ENCODE results near the gene INSYN1. TPM values are rescaled to one million over a fixed set of nuclear protein-coding genes. Genes with fewer than 3 reads are reported as not detected.
"Not testable (repeated sequence)": the region's sequence is repeated elsewhere in the genome, so short reads cannot be mapped to it uniquely, and the experiment has no call there.

The INSYN1 gene
- total RNA-seq, 1 donor from 2014 or later: under 0.01 TPM

DNA sequence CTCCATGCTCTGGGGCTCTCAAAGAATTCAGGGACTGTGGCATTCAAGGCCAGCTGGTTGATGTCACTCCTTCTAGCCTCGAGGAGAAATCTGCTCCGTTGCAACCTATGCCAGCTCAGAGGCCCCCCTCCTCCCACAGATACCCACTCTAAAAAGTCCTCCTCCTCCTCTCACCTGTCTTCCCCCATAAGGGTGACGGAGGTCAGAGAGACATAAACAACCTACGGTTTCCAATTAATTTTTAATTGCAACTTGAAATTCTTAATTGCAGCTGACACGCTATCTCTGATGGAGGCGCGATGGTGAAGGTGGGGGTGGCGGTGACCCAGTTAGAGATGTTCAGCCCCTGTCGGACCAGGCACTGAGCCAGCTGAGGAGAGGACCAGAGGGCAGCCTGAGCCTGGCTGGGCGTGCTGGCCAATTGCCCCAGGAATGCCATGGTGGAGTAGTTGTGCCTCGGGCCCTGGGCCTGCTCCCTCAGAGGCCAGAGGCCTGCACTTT lies 43.2 kb upstream of the INSYN1 start:
- no peak overlapping the region for H3K4me3 ChIP-seq (ENCODE audit: low read depth, low read length)
- TF ChIP-seq CTCF (conservative IDR thresholded peaks at IDR 0.05; ENCODE audit: low read depth, low read length): no peak
- DNase-seq (ENCODE audit: low read depth): no peak

DNA sequence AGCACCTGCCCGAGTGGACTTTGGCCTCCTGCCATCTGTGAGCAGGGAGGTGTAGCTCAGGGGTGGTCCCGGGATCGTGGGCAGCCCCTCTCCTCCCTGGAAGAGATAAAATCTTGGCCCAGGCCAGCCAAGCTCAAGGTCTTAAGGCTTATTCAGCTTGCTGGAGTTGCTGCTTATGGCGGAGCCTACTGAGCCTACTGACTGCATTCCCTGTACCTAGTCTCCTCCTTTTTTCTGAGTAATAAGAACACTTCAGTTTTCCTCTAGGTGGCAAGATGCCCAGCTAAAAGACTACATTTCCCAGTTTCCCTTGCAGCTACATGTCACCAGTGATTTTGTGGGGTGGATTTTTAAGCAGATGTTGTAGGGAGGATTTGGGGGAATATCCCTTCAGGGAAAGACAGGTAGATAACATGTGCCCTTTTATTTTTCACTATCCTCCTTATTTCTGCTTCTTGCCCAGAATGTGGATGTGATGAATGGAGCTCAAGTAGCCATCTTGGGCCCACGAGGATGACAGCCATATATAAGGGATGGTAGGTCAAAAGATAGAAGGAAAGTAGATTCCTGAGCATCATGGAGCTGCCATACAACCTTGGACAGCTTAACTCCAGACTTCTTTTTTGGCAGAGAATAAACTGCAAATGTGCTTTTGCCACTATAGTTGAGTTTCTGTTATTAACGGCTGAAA lies 41.4 kb upstream of the INSYN1 start:
- DNase-seq (ENCODE audit: low read depth): no peak
- no peak overlapping the region for H3K4me3 ChIP-seq (ENCODE audit: low read depth, low read length)
- no peak for TF ChIP-seq CTCF (conservative IDR thresholded peaks at IDR 0.05; ENCODE audit: low read depth, low read length)

GRCh38 chr15:73792899-73793541 lies 39.9 kb upstream of the INSYN1 start:
- not testable (repeated sequence) for H3K4me3 ChIP-seq (ENCODE audit: low read depth, low read length); DNase-seq (ENCODE audit: low read depth)

- no peak for TF ChIP-seq CTCF (conservative IDR thresholded peaks at IDR 0.05; ENCODE audit: low read depth, low read length)
- no peak overlapping the region for H3K4me3 ChIP-seq (ENCODE audit: low read depth, low read length)
- DNase-seq (ENCODE audit: low read depth): no peak
These were observed 39.3 kb upstream of the INSYN1 start for GRCh38 chr15:73792415-73792814.

DNA sequence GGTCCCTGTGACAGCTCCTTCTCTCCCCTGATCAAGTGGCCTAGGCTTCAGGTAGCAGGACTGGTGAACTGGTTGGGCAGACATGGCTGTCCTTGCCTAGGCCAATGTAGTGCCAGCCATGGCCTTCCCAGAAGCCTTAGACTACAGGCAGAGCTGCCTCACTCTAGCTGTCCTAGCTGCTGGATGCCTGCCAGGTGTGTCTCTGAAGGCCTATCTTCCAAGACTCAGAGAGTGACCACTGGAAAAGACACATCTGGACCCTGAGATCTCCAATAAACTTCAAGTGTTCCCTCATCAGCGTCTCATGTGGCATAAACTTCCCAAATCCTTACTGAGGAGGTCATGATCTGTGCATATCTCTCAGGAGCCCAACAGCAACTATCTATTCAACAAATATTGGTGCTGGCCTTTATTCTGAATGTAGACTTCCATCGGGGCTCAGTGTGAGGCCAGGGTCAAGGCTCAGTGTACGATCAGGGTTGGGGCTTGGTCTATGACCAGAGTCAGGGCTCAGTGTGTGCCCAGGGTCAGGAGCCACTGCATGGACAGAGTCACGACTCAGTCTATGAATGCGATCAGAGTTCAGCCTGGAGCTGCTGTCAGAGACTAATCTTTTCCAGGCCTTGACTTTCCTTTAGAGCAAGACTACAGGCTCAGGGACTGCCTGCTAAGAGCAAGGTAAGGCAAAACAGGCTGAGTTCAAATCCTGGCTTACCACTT lies 36.5 kb upstream of the INSYN1 start:
- TF ChIP-seq CTCF (conservative IDR thresholded peaks at IDR 0.05; ENCODE audit: low read depth, low read length): no peak
- no peak for DNase-seq (ENCODE audit: low read depth)
- no peak overlapping the region for H3K4me3 ChIP-seq (ENCODE audit: low read depth, low read length)

- TF ChIP-seq CTCF (conservative IDR thresholded peaks at IDR 0.05; ENCODE audit: low read depth, low read length): no peak
- no peak for DNase-seq (ENCODE audit: low read depth)
- no peak overlapping the region for H3K4me3 ChIP-seq (ENCODE audit: low read depth, low read length)
These were observed 34.5 kb upstream of the INSYN1 start for GRCh38 chr15:73787621-73788020.

GRCh38 chr15:73786538-73786937 lies 33.4 kb upstream of the INSYN1 start:
- no peak for TF ChIP-seq CTCF (conservative IDR thresholded peaks at IDR 0.05; ENCODE audit: low read depth, low read length)
- no peak overlapping the region for H3K4me3 ChIP-seq (ENCODE audit: low read depth, low read length)
- DNase-seq (ENCODE audit: low read depth): no peak

GRCh38 chr15:73785256-73786014 lies 32.3 kb upstream of the INSYN1 start:
- H3K4me3 ChIP-seq (ENCODE audit: low read depth, low read length); DNase-seq (ENCODE audit: low read depth): not testable (repeated sequence)
